GDM1 (cell line): ENCODE data around the gene PFKM.
A peak's percentile ranks its signal among the peaks of the same experiment; 100 is the strongest.

ENCODE experiments used
- DNase-seq: peaks from one replicate; lab custom pipeline; 2025; lab: John Stamatoyannopoulos, UW

The PFKM gene

GRCh38 chr12:48119078-48119833 lies at the start of gene PFKM:
Gene PFKM (plus strand): TSS chr12:48119364. CDS start chr12:48122775, 3,411 bp downstream.
- DNase-seq = no peak

GRCh38 chr12:48070033-48070432 lies 49.1 kb upstream of the PFKM start:
- DNase-seq = no peak

GRCh38 chr12:48070731-48071130 lies 48.4 kb upstream of the PFKM start:
- DNase-seq = no peak

DNA sequence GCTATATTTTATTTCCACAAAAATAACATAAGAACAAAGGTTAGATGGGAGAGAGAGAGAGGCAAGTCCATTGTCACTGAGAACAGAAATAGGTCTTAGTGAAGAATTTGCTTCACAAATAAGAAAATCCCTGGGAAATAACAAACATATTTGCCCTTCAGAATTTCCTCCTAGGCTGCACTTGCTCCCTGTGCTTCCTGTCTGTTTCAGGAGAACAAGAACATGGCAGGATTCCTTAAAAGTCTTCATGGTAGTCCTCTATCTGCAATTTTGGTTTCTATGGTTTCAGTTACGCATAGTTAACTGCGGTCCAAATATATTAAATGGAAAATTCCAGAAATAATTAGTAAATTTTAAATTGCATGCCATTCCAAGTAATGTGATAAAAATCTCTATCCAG lies 47.4 kb upstream of the PFKM start:
- no peak for DNase-seq

DNA sequence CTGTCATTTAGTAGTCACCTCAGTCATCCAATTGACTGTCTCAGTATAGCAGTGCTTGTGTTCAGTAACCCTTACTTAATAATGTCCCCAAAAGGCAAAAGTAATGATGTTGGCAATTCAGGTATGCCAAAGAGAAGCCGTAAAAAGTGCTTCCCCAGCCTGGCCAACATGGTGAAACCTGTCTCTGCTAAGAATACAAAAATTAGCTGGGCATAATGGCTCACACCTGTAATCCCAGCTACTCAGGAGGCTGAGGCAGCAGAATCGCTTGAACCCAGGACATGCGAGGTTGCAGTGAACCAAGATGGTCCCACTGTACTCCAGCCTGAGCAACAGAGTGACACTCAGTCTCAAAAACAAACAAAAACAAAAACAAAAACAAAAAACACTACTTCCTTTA lies 46.9 kb upstream of the PFKM start:
- DNase-seq = no peak

DNA sequence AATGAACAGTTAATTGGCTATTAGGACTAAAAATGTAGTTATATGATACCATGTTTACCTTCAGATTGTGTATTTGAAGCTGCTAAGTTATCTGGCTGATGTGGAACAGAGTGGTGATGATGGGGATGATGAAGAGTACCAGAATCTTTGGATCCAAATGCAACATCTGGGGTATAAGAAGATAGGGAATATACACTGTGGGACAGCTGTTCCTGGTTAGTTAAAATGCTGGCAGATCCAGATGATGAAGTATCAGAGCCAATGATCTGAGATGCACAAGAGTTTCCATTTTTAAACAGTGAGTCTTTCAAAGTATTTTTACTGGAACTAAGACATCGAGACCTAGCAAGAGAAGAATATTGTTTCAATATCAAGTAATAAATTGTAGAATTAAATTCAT lies 44.9 kb upstream of the PFKM start:
- DNase-seq = no peak

- DNase-seq = no peak
Observed at GRCh38 chr12:48075832-48076231, 43.3 kb upstream of the PFKM start.

GRCh38 chr12:48077111-48077510 lies 42.1 kb upstream of the PFKM start:
- no peak for DNase-seq

DNA sequence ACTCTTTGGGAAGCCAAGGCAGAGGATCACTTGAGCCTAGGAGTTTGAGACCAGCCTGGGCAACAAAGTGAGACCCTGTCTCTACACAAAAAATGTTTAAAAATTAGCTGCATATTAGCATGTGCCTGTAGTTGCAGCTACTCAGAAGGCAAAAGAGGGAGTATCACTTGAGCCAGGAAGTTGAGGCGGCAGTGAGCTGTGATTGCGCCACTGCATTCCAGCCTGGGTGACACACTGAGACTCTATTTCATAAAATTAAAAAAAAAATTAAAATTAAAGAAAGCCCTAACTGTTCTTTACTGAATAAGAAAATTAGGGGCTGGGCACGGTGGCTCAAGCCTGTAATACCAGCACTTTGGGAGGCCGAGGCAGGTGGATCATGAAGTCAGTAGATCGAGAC lies 40.3 kb upstream of the PFKM start:
- no peak for DNase-seq

DNA sequence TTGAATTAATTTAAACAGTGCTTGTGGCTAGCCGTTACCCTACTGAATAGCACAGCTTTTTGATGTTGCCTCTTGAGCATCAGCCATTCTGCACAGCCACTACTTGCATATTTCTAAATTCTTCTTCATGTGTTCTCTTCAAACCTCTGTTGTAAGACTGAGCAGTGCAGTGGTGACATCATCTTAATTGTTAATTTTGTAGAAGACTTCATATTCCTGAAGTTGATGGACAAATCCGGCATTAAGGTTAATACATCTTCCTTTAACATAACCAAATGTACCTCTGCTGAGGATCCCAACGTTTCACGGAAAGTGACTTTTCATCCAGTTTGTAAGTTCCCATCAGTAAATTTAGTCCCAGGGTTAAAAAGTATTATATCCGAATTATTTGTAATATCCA lies 38.9 kb upstream of the PFKM start:
- no peak for DNase-seq

GRCh38 chr12:48080821-48081220 lies 38.3 kb upstream of the PFKM start:
- no peak for DNase-seq

DNA sequence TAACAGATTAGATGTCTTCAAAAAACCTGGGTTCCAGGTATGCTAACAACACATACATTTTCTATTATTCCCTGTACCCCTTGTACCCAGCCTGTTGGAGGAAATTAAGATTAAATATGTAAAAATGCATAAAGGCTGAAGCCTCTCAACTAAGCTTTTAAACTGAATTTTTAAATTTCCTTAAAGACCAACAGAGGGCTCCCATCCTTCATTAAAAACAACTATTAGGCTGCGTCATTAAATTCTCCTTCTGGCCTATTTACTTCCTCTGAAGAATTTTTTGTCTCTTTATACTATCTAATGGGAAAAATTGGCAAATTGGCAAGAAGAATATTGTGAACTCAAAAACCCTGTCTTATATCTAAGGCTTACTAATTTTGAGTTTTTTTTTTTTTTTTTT lies 35.1 kb upstream of the PFKM start:
- no peak for DNase-seq

- no peak for DNase-seq
Observed at GRCh38 chr12:48084841-48085460, 34.2 kb upstream of the PFKM start.

DNA sequence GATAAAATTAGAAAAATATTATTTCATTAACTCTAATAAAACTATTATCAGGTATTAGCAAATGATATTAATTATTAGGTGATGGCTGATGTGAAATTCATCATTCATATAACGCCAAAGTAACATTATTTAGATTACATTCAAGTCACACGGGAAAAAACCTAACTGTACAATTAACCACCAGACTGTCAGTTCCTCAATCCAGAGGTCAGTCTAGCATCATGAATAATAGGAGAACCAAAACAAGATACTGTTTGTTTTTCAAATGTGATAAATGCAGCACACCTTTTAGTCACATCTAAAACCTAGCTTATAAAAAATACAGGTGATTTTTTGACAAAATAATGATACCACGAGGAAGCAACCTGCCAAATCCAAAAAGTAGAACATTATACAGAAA lies 32.8 kb upstream of the PFKM start:
- no peak for DNase-seq

GRCh38 chr12:48092611-48093010 lies 26.6 kb upstream of the PFKM start:
- DNase-seq = no peak

DNA sequence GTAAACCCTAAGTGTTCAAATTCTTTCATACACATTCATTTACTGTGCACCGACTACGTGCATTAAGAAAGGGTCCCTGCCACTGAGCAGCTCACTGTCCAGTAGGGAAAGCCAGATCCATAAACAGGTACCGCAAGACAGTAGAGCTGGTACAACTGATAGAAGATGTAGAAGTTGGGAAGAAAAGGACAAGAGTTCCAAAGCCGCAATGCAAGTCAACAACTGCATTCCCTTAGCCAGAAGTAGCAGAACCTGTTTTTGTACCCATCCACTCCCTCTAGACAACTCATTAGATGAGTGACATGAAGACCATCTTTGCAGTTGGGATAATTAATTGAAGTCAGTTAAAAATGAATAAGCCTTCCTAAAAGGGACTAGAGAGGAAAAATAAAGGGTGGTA lies 14.6 kb upstream of the PFKM start:
- DNase-seq = no peak

DNA sequence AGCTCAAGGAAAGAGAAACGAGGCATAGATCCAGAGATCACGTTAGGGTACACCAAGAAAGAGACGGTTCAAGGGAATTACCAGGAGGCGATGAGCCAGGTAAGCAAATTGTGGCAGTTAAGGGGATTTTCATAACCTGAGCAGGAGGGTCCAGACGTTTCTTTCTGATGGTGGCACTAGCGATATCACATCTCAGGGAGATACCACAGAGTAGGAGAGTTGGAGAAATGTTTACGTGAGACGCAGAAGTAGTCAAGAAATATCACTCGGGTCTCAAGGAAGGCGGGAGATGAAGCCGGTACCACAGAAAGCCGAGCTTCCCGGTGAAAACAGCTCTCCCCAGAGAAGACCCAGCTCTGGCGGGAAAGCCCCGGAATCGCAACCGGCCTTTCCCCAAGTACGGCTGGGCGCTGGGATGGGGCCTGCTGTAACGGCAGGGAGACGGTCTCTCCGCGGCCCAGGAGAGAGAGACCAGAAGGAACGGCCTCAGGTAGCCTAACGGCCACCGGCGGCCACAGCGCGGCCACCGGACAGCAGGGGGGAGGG lies 13.8 kb upstream of the PFKM start:
- DNase-seq = no peak

DNA sequence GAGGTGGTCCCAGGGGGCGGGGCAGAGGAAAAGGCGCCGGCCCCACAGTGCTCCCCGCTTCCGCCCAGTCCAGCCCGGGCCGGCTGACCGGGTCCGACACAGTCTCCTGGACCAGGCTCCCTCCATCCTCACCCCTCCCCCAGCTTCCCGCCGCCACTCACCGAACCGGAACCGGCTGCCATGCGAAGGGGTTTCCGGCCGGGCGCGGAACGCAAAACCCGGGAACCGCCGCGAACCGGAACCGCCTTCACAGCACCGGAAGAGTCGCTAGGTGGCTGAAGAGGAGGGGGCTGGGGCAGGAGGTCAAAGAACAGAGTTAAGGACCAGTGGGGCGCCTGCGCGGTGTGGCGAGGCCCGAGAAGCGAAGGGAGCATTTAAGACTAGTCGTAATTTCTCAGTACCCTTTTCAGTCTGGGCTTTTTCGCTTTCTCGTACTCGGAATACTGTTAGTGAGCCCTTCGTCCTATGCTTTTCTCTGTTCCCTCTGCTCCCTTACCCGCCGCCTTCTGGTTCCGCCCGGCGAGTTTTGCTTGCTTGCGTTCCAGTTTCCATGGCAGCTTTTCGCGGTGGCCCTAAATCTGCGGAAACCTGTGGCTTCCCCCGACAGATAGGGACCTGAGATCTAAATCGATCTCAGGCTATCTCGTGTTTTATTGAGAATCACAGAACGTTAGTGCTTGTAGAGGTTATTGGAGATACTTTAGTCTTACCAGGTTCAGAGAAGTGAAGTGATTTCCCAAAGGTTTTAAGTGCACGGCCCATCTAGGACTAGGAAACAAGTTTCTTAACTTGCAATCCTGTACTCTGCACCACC lies 13.1 kb upstream of the PFKM start, which contains the start of gene SENP1:
SENP1 (minus strand) TSS at position 213 of the 814 bp plus-strand sequence. CDS start 4,607 bp downstream, outside the sequence.
- peak; percentile 80 for DNase-seq

DNA sequence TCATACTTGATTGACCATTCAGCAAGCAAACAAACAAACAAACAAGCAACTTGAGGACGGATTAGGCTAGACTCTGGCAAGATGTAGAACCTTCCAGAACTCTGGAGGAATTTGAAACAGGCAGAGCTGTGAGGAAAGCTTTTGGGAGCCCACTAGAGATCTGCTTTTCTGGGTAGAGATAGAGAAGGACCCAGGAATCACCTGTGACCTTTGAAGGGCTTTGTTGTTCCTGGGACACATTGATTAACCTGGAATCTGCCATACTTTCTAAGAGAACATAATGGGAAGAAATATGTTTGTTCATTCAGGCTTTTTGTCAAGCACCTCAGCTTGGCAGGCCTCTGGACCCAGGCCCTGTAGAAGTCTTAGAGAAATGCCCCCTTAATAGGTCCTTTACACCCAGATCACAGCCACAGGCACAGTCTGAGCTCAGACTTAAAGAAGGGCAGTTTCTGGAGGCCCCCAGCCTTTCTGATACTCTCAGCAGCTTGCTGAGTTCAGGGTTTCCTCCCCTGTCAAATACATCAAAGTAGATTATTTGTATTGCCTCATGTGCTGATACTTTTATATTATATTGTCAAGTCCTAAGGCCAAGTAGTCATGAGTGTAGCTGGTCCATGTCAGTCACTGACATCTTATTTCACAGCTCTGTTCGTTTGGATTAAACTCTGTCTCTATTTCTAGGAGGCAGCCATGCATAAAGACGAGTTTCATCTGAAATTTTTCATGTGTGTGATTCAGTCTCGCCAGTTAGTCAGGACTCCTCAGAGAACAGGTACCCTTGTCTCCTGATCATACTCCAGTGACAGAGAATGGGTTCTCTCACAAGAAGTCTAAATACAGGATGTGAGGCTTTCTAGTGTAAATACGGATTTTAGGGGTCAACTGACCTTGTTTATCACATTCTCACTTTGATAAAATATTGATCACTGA lies 12.2 kb upstream of the PFKM start:
- no peak for DNase-seq

GRCh38 chr12:48109424-48109823 lies 9.7 kb upstream of the PFKM start:
- no peak for DNase-seq

GRCh38 chr12:48110691-48111311 lies 8.4 kb upstream of the PFKM start:
- no peak for DNase-seq
